H1 (cell line): ENCODE results near the gene OLFML2B. TPM values are rescaled to one million over a fixed set of nuclear protein-coding genes. Genes with fewer than 3 reads are reported as not detected.

Experiments
- CTCF ChIA-PET: fragments of 300-600 bp; sonication (Branson Sonifier 250); formaldehyde crosslinking; loops from one replicate; lab custom pipeline; 2021; ENCODE audit not compliant: partially characterized antibody; lab: Charles Lee
- POLR2A ChIA-PET: fragments of 300-600 bp; sonication (Branson Sonifier 250); formaldehyde crosslinking; loops from one replicate; lab custom pipeline; 2021; ENCODE audit warnings: inconsistent platforms; ENCODE audit not compliant: partially characterized antibody; lab: Charles Lee
- DNase-seq, 2 experiments: peaks; one replicate each; pipeline versions ENCODE4 v3.0.0 to v3.0.0-alpha.2; 2010 to 2022; ENCODE audit warnings: low spot score in 2 of 2, low read depth in 1 of 2, mixed read lengths in 1 of 2
- FAIRE-seq: peaks from 2 replicates; lab custom pipeline; 2011; peaks lifted over from hg19 to GRCh38; lab: Jason Lieb, UNC
- H2AFZ ChIP-seq: 2 replicates; pipeline ENCODE4 v1.8.1; 2012; ENCODE audit warnings: low read length, inconsistent platforms
- H2AK5ac ChIP-seq: 2 replicates; pipeline ENCODE4 v1.6.1; 2013; ENCODE audit warnings: low read depth, low read length
- H2BK120ac ChIP-seq: replicated peaks from 2 replicates; pipeline ENCODE3; 2013; ENCODE audit warnings: low read depth, low read length, inconsistent platforms
- H2BK12ac ChIP-seq: 2 replicates; pipeline ENCODE4 v1.6.1; 2013; ENCODE audit warnings: low read depth, low read length
- H2BK15ac ChIP-seq: 2 replicates; pipeline ENCODE4 v1.6.1; 2013; ENCODE audit warnings: low read length
- H2BK20ac ChIP-seq: 2 replicates; pipeline ENCODE4 v1.6.1; 2013; ENCODE audit warnings: low read length
- H2BK5ac ChIP-seq: 2 replicates; pipeline ENCODE4 v1.6.1; 2013; ENCODE audit warnings: low read depth, low read length
- H3K14ac ChIP-seq: 2 replicates; pipeline ENCODE4 v1.6.1; 2013; ENCODE audit warnings: inconsistent platforms; ENCODE audit not compliant: insufficient read length
- H3K18ac ChIP-seq: 2 replicates; pipeline ENCODE4 v1.6.1; 2013; ENCODE audit warnings: low read length; ENCODE audit errors: extremely low read depth
- H3K23ac ChIP-seq: 2 replicates; pipeline ENCODE4 v1.6.1; 2013; ENCODE audit warnings: inconsistent platforms; ENCODE audit not compliant: insufficient read length
- H3K23me2 ChIP-seq: 2 replicates; pipeline ENCODE4 v1.6.1; 2013; ENCODE audit warnings: low read depth, low read length
- H3K27ac ChIP-seq: 2 replicates; pipeline ENCODE4 v1.6.1; 2011; ENCODE audit warnings: low read depth, low read length, inconsistent platforms
- H3K27me3 ChIP-seq, 4 experiments: replicated peaks in 1 of 4; 1 replicate in 1 of 4; 2 replicates in 3 of 4; pipeline versions ENCODE4 v1.6.1 to v1.8.1; 2011 to 2013; ENCODE audit warnings: low read length in 3 of 4, mild to moderate bottlenecking in 3 of 4, inconsistent platforms in 2 of 4, mixed read lengths in 2 of 4, moderate library complexity in 1 of 4; ENCODE audit not compliant: control insufficient read depth in 3 of 4, insufficient read depth in 3 of 4; ENCODE audit errors: extremely low read depth in 1 of 4
- H3K36me3 ChIP-seq, 4 experiments: 2 replicates each; pipeline versions ENCODE4 v1.6.1 to v1.8.1; 2011 to 2013; ENCODE audit warnings: mild to moderate bottlenecking in 4 of 4, low read length in 3 of 4, moderate library complexity in 2 of 4, control low read depth in 1 of 4, inconsistent platforms in 1 of 4; ENCODE audit not compliant: insufficient read depth in 4 of 4, control insufficient read depth in 2 of 4
- H3K4ac ChIP-seq: replicated peaks from 2 replicates; pipeline ENCODE3; 2013; ENCODE audit warnings: low read length, low read depth, mixed read lengths, inconsistent platforms; ENCODE audit not compliant: insufficient read length
- H3K4me1 ChIP-seq, 4 experiments: replicated peaks in 1 of 4; 1 replicate in 1 of 4; 2 replicates in 3 of 4; pipeline versions ENCODE4 v1.6.1 to v1.8.1; 2011 to 2013; ENCODE audit warnings: low read length in 3 of 4, inconsistent platforms in 2 of 4, mixed read lengths in 1 of 4; ENCODE audit not compliant: insufficient read depth in 4 of 4, control insufficient read depth in 3 of 4
- H3K4me2 ChIP-seq, 2 experiments: 2 replicates each; pipeline versions ENCODE4 v1.6.1 to v1.8.1; 2011 to 2013; ENCODE audit warnings: low read depth in 2 of 2, low read length in 2 of 2, control low read depth in 1 of 2, inconsistent platforms in 1 of 2, mild to moderate bottlenecking in 1 of 2; ENCODE audit not compliant: insufficient read depth in 1 of 2
- H3K4me3 ChIP-seq, 4 experiments: fragments of 200-600, 300-600 bp in 1 of 4; sonication (generic), shearing (Covaris generic), sonication (Bioruptor Twin) in 1 of 4; 2 replicates each; pipeline versions ENCODE4 v1.5.1 to v1.8.1; 2011 to 2016; ENCODE audit warnings: low read length in 4 of 4, low read depth in 3 of 4, control low read depth in 2 of 4, inconsistent platforms in 2 of 4, mild to moderate bottlenecking in 2 of 4, mixed read lengths in 1 of 4, moderate library complexity in 1 of 4; ENCODE audit not compliant: insufficient read depth in 2 of 4; ENCODE audit errors: extremely low read depth in 1 of 4
- H3K56ac ChIP-seq: replicated peaks from 2 replicates; pipeline ENCODE3; 2013; ENCODE audit warnings: low read depth, mild to moderate bottlenecking, mixed read lengths, low read length, inconsistent platforms; ENCODE audit not compliant: insufficient read length
- H3K79me1 ChIP-seq: 2 replicates; pipeline ENCODE4 v1.6.1; 2013; ENCODE audit warnings: low read depth, low read length, control low read depth
- H3K79me2 ChIP-seq, 2 experiments: 2 replicates each; pipeline versions ENCODE4 v1.6.1 to v1.8.1; 2012 to 2013; ENCODE audit warnings: low read length in 2 of 2, mild to moderate bottlenecking in 2 of 2, inconsistent platforms in 1 of 2; ENCODE audit not compliant: insufficient read depth in 2 of 2, control insufficient read depth in 1 of 2
- H3K9ac ChIP-seq, 4 experiments: replicated peaks in 1 of 4; 1 replicate in 1 of 4; 2 replicates in 3 of 4; pipeline versions ENCODE4 v1.6.1 to v1.8.1; 2011 to 2013; ENCODE audit warnings: low read depth in 3 of 4, low read length in 3 of 4, control low read depth in 2 of 4, mild to moderate bottlenecking in 2 of 4, moderate library complexity in 2 of 4, inconsistent platforms in 1 of 4; ENCODE audit errors: extremely low read depth in 1 of 4
- H3K9me3 ChIP-seq, 2 experiments: 2 replicates each; pipeline versions ENCODE4 v1.6.1 to v1.8.1; 2012 to 2013; ENCODE audit warnings: mild to moderate bottlenecking in 2 of 2, moderate library complexity in 2 of 2, control low read depth in 1 of 2, inconsistent platforms in 1 of 2, low read depth in 1 of 2, low read length in 1 of 2, mixed read lengths in 1 of 2; ENCODE audit not compliant: insufficient read depth in 2 of 2
- H4K20me1 ChIP-seq, 2 experiments: replicated peaks in 1 of 2; 2 replicates each; pipeline versions ENCODE3 to v1.8.1; 2011 to 2013; ENCODE audit warnings: inconsistent platforms in 2 of 2, low read length in 2 of 2, mild to moderate bottlenecking in 1 of 2; ENCODE audit not compliant: insufficient read depth in 2 of 2, control insufficient read depth in 1 of 2
- H4K5ac ChIP-seq: 2 replicates; pipeline ENCODE4 v1.6.1; 2013; ENCODE audit warnings: low read length, low read depth, mixed read lengths, inconsistent platforms; ENCODE audit not compliant: insufficient read length
- H4K8ac ChIP-seq: 2 replicates; pipeline ENCODE4 v1.8.0; 2013; ENCODE audit warnings: mild to moderate bottlenecking, moderate library complexity, low read length, inconsistent platforms; ENCODE audit not compliant: insufficient read depth; ENCODE audit errors: extremely low read depth
- H4K91ac ChIP-seq: replicated peaks from 2 replicates; pipeline ENCODE3; 2013; ENCODE audit warnings: low read length, mixed read lengths, inconsistent platforms; ENCODE audit not compliant: insufficient read length
- BACH1 ChIP-seq: IDR thresholded peaks from 2 replicates; pipeline ENCODE4 v1.6.1; 2012; ENCODE audit warnings: low read length, improper control_type of control experiment
- CBX5 ChIP-seq: fragments of 300-800, 300-1000 bp; sonication (generic); IDR thresholded peaks from 2 replicates; pipeline ENCODE4 v1.7.1; 2016; ENCODE audit warnings: antibody characterized with exemption, low read length, low read depth
- EGR1 ChIP-seq: IDR thresholded peaks from 2 replicates; pipeline ENCODE4 v1.6.1; 2011; ENCODE audit warnings: low read depth, low read length, borderline replicate concordance
- FOSL1 ChIP-seq: IDR thresholded peaks from 2 replicates; pipeline ENCODE4 v1.6.1; 2011; ENCODE audit warnings: mild to moderate bottlenecking, low read depth, low read length, moderate library complexity; ENCODE audit not compliant: insufficient read depth
- GABPA ChIP-seq: IDR thresholded peaks from 2 replicates; pipeline ENCODE4 v1.6.1; 2011; ENCODE audit warnings: mild to moderate bottlenecking, low read length, moderate library complexity, borderline replicate concordance; ENCODE audit not compliant: insufficient read depth
- JUN ChIP-seq: IDR thresholded peaks from 2 replicates; pipeline ENCODE4 v1.6.1; 2011; ENCODE audit warnings: low read depth, mild to moderate bottlenecking, improper control_type of control experiment, low read length
- KDM1A ChIP-seq: fragments of 200-600, 300-600 bp; sonication (generic); IDR thresholded peaks from 2 replicates; pipeline ENCODE4 v1.7.1; 2016; ENCODE audit warnings: mild to moderate bottlenecking, low read length, borderline replicate concordance
- KDM5A ChIP-seq: fragments of 200-600 bp; IDR thresholded peaks from 2 replicates; pipeline ENCODE4 v1.7.1; 2012; ENCODE audit warnings: mild to moderate bottlenecking, low read length, inconsistent platforms, mixed read lengths
- RNF2 ChIP-seq: fragments of 200-900, 300-1000 bp; sonication (generic); IDR thresholded peaks from 2 replicates; pipeline ENCODE4 v1.7.1; 2016; ENCODE audit warnings: borderline replicate concordance, low read depth, mild to moderate bottlenecking, antibody characterized with exemption, low read length; ENCODE audit not compliant: poor library complexity, severe bottlenecking; ENCODE audit errors: missing control alignments
- RXRA ChIP-seq: IDR thresholded peaks from 2 replicates; pipeline ENCODE4 v1.6.1; 2011; ENCODE audit warnings: low read depth, mild to moderate bottlenecking, low read length, moderate library complexity; ENCODE audit not compliant: insufficient read depth
- SAP30 ChIP-seq: fragments of 300-600 bp; sonication (generic); IDR thresholded peaks from 2 replicates; pipeline ENCODE4 v1.7.1; 2012; ENCODE audit warnings: low read length, moderate library complexity, mild to moderate bottlenecking, inconsistent platforms; ENCODE audit not compliant: insufficient read depth, insufficient replicate concordance
- SIN3A ChIP-seq, 2 experiments: IDR thresholded peaks in 1 of 2; conservative IDR thresholded peaks in 1 of 2; 2 replicates each; pipeline ENCODE4 v1.6.1; 2011 to 2012; ENCODE audit warnings: low read length in 2 of 2, improper control_type of control experiment in 1 of 2, low read depth in 1 of 2, mild to moderate bottlenecking in 1 of 2
- ZNF274 ChIP-seq: IDR thresholded peaks from 2 replicates; pipeline ENCODE4 v1.7.0; 2012; ENCODE audit warnings: low read length, borderline replicate concordance; ENCODE audit errors: extremely low read depth
- WGBS, 2 experiments: shearing (Covaris generic) in 1 of 2; methylation state at CpG; one replicate each; pipeline versions ENCODE4 v1.1.6 to v1.1.7; 2013 to 2015; ENCODE audit warnings: low lambda C conversion rate in 2 of 2, mixed read lengths in 2 of 2, inconsistent platforms in 1 of 2, low coverage in 1 of 2, missing lambda C conversion rate in 1 of 2; ENCODE audit not compliant: insufficient replicate concordance in 2 of 2, insufficient coverage in 1 of 2, insufficient read length in 1 of 2; ENCODE audit errors: extremely low coverage in 1 of 2, missing lambda C conversion rate in 1 of 2; 5-methylcytosine and 5-hydroxymethylcytosine counted together
- polyA plus RNA-seq, 7 experiments: library from polyadenylated mRNA; depleted of rRNA in 3 of 7; stranded (reverse) in 5 of 7; unstranded in 2 of 7; fragments of >200 nt in 5 of 7; fragments of 200-250 nt in 2 of 7; gene quantifications; 1 replicate in 5 of 7; 2 replicates in 1 of 7; 4 replicates in 1 of 7; pipeline versions ENCODE4 v1.2.1 to v1.2.3, GENCODE V29; 2011 to 2013; ENCODE audit warnings: missing spikeins in 2 of 7, mixed read lengths in 2 of 7
- total RNA-seq: library from RNA; stranded (reverse); fragmentation: NEBNext Ultra II Directional; extraction: Animal tissue kit (Norgen Biotek cat#: 25700); gene quantifications from 2 replicates; pipeline ENCODE4 v1.2.1, GENCODE V29; 2021

The OLFML2B gene
- total and polyA plus RNA-seq, 2 of the 8 experiments (the other 6 are each of a cell fraction or from before 2014, with no cell fraction given), result 6.5 to 10.4 TPM

DNA sequence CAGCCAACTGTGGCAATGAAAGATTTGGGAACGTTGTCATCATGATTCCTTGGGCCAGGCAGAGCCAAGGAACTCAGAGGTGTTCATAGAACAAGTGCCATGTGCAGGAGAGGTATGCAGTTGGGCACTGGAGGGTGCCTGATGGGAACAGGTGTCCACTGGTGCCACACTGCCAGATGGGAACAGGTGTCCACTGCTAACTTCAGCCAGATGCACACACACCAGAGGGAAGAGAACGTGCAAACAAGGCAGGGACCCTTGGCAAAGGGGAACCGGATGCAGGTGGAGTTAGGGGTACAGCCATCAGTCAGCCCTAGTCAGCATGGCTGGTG lies 13.5 kb downstream of the OLFML2B start:
- Histone ChIP-seq H2BK12ac (peak overlapping the region; percentile 63; the same call in 1 of the 2 replicates), H4K8ac (no peak overlapping the region), H2AFZ (no peak overlapping the region), H3K4ac (no peak overlapping the region), H3K14ac (no peak overlapping the region), H3K9ac (no peak overlapping the region; a peak in 1 of 7 replicates), H2AK5ac (0 out of 2 replicates have a peak overlapping the region, but pooled peaks have one; percentile 70), H2BK20ac (peak overlapping the region; percentile 68; the same call in 1 of the 2 replicates), H3K4me2 (no peak overlapping the region), H3K27ac (no peak overlapping the region), H3K18ac (no peak overlapping the region), H3K23ac (no peak overlapping the region), H3K4me3 (no peak overlapping the region), H2BK15ac (peak overlapping the region; percentile 48), H3K56ac (no peak overlapping the region), H3K79me1 (no peaks in the 10 kb centered on the region), H3K27me3 (no peaks in the 10 kb centered on the region), H4K91ac (no peak overlapping the region), H3K23me2 (no peaks in the 10 kb centered on the region; the same call in 1 of the 2 replicates), H3K9me3 (peaks cover 0 to 5% of the 10 kb centered on the region in 2 experiments; a peak in 1 of 4 replicates), H3K36me3 (no peaks in the 10 kb centered on the region), H2BK5ac (0 out of 2 replicates have a peak overlapping the region, but pooled peaks have one; percentile 28), H4K5ac (no peak overlapping the region), H3K79me2 (no peaks in the 10 kb centered on the region), H2BK120ac (no peak overlapping the region), H3K4me1 (peaks cover 2 to 12% (median 6%) of the 10 kb centered on the region in 4 experiments; a peak in 3 of 7 replicates), H4K20me1 (no peaks in the 10 kb centered on the region)
- CTCF ChIA-PET, result interaction anchor here (0.7 kb wide), 1 partner anchor 33 kb away, joined by 3 read pairs; no protein-coding TSS in a partner anchor
- WGBS, 2 experiments, result 85% methylated on average over 3 of the region's 3 CpGs; no CpG with 5 or more reads in 1 of the 2 experiments
- FAIRE-seq (no peak), DNase-seq (no peak)
- POLR2A ChIA-PET, result interaction anchor here (1.1 kb wide), 1 partner anchor 15 kb away, joined by 4 read pairs; no protein-coding TSS in a partner anchor
- no peak for TF ChIP-seq BACH1
- no peak for TF ChIP-seq KDM1A
- TF ChIP-seq EGR1, result no peak
- no peak for TF ChIP-seq ZNF274
- TF ChIP-seq RNF2, result no peak
- no peak for TF ChIP-seq JUN
- TF ChIP-seq RXRA, result no peak
- TF ChIP-seq GABPA, result no peak
- no peak for TF ChIP-seq CBX5
- TF ChIP-seq SIN3A (conservative IDR thresholded peaks at IDR 0.05 in 1 of 2, IDR thresholded peaks at IDR 0.05 in 1 of 2; ENCODE audit: low read depth in 1 of 2, low read length in 2 of 2), result no peak
- no peak for TF ChIP-seq FOSL1
- TF ChIP-seq KDM5A, result no peak
- no peak for TF ChIP-seq SAP30
